Cardiac septum (tissue), 1 donor: ENCODE measurements around the gene SLC4A5. TPM values are rescaled to one million over a fixed set of nuclear protein-coding genes. Genes with fewer than 3 reads are reported as not detected.

ENCODE experiments used
- DNase-seq: peaks from one replicate; pipeline ENCODE4 v3.0.0-alpha.2; 2020; ENCODE audit warnings: low spot score
- intact Hi-C: fragments of 100-400 bp; cut with DNase I; formaldehyde crosslinking; loops from one replicate; pipeline ENCODE4 v1.14.0; 2022
- total RNA-seq: library from RNA; stranded (reverse); fragmentation: NEBNext Ultra II Directional; extraction: Animal tissue kit (Norgen Biotek cat#: 25700); gene quantifications from one replicate; pipeline ENCODE4 v1.2.1, GENCODE V29; 2021
- donor health status: DM: no; HTN: no; CAD: no.

SLC4A5 gene
- total RNA-seq, 1 donor from 2014 or later: 3.6 TPM

DNA sequence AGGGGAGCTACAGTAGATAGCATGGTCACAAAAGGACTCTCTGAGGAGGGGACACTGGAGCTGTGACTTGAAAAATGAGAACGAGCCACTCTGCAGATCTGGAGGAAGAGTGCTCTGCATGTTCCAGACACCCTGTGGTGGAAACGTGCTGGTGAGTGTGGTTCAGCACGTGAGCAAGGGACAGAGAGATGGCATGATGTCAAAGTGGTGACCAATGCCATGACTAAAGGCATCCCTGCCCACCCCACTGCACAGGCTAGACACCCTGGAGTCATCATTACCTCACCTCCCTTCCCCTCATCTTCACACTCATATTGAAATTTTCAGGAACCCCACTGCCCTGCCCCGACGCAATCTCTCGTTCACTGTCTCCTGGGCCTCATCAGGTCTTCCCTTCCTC, 56.5 kb downstream of the SLC4A5 start:
- DNase-seq: no peak
- intact Hi-C loops: no loop called here

DNA sequence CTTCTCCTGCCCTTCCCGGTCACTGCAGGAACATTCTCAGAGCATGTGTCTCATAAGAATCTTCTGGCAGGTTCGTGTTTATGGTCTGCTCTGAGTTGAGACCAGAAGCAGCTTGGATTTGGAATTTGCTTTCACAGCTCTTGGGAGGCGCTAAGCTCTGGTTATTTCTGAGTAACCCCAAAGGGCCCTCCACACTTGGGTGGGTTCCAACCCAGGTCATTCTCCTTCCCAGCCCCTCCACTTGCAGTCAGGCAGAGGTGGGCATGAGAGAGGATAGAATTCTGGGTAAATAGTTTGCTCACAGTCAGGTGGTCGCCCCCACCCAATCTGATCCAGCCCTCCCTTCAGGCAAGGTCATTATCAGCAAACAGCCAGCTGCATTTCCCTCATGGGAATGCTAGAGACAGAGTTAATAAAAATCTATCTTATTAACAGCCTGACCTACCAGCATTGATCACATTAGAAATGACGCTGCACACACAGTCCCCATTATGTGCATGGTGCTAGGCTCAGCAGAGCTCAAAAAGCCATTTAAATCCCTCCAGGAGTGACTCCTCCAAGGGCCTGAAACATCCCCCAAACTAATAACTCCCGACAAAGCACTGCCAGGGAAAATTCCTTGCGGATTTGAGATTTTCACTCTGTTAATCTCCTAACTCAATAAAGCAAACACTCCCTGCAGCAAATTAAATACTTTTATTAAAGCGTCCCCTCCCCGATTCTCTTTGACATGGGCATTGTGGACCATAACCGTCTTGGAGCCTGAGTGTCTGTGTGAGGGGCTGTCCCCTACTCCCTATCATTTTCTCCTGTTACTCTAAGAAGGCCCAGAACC, 61.9 kb downstream of the SLC4A5 start:
- DNase-seq: no peak
- intact Hi-C loops: no loop called here

DNA sequence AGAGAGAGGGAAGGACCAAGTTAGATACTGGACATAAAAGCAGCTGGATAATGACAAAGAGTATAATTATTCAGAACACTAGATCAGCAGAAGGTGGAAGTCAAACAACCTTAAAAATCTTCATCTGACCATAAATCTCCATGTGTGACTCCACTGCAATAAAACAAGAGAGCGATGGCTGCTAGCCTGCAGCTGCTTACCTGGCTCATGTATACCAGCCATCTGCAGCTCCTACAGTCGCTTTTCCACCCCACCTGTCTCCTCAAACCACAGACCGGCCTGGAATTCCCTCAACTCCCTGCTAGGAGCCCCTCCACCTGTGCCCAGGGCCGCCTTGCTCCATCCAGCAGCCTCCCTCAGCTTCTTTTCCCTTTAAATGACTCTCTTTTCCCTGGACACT, 64.5 kb downstream of the SLC4A5 start:
- DNase-seq: no peak
- intact Hi-C loops: no loop called here

DNA sequence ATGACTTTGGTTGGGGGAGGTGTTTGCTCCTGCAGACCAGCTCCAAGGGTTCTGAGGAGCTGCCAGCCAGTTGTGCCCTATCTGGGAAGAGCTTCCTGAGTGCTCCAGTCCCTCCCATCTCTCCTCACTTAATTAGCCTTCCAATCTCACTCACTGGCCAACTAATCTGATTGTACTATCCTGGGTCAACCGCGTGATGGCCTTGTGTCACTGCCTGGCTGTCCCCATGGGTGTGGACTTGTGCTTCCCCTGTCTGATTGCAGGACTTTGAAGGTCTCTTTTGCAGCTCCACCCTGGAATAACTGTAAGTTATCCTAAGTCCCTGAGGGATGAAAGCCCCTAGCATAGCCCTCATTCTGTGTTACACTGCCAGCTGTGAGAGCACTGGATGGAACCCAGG, 65.0 kb downstream of the SLC4A5 start:
- no peak for DNase-seq

DNA sequence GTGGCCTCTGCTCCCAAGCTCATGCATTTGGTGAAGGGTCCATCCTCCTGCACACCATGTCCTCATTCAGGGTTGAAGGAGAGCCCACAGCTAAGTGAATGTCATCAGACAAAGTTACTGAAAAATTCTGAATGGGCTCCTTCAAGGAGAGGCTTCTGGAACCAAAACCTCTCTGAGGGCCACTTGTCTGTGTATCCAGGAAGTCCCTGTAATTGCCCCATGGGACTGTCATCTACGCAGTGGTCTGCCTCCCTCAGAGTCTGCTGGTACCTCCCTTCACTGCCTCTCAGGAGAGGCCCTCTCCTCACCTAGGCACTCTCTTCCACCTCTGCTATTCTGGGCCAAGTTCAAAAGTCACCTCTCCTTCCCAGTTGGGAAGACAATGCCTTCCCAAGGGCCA, 68.0 kb downstream of the SLC4A5 start:
- DNase-seq: no peak
- intact Hi-C loops: no loop called here

More for the DNA sequence above, 65.0 kb downstream of the SLC4A5 start:
- intact Hi-C loops: no loop called here

DNA sequence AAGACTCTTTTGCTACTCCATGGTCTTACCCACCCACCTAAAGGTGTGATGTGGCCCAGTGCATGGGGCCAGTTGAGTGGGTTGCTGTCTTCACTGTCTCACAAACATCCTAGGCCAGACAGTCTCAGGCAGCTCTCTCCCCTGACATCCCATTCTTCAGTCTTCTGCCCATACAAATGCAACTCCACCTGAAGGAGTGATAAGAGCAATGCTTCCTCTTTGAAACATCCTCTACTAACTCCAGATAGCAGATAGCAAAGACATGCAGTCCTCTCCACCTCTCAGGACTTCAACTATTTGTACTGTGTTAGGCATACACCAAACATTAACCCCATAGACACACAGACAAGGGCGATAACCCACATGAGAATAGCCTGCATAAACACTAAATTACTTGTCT, 73.5 kb downstream of the SLC4A5 start:
- DNase-seq: no peak
- intact Hi-C loops: loop anchor here (10.0 kb wide), 2 partner anchors 125 to 445 kb away; partner anchors contain the start of genes BOLA3 and STAMBP

DNA sequence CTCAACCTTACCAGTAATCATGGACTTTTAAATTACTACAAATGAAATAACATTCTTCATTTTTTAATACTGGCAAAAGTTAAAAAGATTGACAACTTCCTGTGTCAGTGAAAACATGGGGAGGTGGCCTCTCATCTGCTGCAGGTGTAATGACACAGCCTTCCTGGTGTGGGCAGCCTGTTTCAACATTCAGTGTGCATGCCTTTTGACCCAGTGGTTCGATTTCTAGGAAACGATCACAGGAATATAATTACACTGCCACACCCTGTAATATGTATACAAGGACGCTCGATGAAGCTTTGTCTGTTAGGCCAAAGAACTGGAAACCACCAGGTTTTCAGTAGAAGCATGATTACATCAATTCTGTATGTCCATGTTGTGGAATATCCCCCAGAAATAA, 76.1 kb downstream of the SLC4A5 start:
- DNase-seq: no peak
- intact Hi-C loops: loop anchor here (10.0 kb wide), 2 partner anchors 122 to 442 kb away; partner anchors contain the start of genes BOLA3 and STAMBP

DNA sequence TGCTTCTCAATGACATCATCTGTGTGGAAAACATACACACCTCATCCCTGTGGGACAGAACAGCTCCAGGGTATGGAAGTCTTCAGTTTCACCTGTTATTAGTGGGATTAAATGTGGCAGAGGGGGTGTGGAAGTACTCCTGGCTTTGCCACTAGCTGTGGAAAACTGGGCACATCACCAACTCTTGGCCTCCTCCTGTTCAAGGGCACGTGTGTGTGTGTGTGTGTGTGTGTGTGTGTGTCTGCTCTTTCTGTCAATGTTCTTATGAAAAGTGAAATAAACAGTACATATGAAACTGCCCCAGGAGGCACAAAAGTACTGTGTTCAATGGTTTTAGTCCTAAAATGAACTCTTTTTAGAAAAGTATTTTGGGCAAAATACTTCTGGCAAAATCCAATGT, 78.9 kb downstream of the SLC4A5 start:
- DNase-seq: no peak
- intact Hi-C loops: loop anchor here (10.0 kb wide), 2 partner anchors 119 to 439 kb away; partner anchors contain the start of genes BOLA3 and STAMBP

DNA sequence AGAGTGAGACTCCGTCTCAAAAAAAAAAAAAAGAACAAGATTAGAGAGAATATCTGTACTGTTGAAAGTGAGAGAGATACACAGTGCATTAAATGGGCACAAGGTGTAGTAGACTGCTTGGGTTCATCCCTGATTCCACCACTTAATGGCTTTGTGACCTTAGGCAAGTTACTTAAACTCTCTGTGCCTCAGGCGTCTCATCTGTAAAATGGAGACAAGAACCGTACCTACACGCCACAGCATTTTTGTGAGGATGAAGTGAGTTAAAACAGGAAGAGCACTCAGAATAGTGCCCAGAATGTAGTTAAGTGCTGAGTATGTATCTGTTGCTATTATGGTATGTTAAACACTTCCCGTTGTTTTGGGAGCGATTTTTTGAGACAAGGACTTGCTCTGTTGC, 80.5 kb downstream of the SLC4A5 start:
- intact Hi-C loops: loop anchor here (10.0 kb wide), 2 partner anchors 118 to 438 kb away; partner anchors contain the start of genes BOLA3 and STAMBP
- no peak for DNase-seq

DNA sequence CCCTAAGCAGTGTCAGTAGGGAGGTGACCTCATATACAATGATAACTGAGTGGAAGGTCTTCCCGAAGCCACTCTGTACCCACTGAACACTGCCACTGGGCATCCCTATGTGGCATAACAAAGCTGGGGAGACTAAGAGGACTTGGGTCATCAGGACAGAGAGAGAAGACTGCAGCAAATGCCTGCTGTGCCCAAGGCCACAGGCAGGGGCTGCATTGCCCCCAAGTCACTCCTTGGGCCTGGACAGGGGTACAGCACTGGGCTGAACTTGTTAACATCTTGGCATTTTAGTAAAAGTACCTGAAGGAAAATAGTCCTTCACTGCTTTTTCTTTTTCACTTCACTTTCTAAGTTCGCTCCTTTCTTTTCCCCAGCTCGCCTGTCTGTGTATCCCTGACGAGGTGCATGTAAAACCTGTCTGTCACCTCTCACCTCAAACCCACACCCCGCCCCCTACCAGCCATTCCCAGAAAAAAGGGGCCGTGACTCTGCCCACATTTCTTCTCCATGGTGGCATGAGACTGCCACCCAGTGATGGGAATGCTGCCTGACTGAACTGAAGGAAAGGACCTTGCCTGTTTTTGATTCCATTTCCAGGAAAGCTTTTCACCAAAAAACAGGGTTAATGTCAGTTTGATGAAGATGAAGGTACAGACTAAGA, 81.9 kb downstream of the SLC4A5 start:
- DNase-seq: no peak

DNA sequence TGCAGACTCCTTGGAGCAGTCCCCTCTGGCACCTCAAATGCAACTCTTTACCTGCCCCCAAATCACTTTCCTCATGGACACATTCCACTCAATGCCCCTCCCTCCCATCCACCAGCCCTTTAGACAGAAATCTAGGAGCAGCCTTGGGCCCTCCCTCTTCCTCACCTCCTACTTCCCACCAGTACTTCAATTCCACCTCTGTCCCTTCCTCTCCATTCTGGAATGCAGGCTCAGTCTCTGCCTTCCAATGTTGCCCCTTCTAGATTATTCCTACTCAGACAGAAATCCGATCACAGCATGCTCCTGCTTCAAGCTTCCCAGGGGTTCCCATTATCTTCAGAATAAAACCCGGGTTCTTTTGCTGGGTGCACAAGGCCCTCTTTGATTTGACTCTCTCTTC, 82.7 kb downstream of the SLC4A5 start:
- intact Hi-C loops: loop anchor here (10.0 kb wide), 2 partner anchors 116 to 436 kb away; partner anchors contain the start of genes BOLA3 and STAMBP
- no peak for DNase-seq

More for the DNA sequence above, 81.9 kb downstream of the SLC4A5 start:
- intact Hi-C loops: loop anchor here (10.0 kb wide), 2 partner anchors 117 to 437 kb away; partner anchors contain the start of genes BOLA3 and STAMBP

DNA sequence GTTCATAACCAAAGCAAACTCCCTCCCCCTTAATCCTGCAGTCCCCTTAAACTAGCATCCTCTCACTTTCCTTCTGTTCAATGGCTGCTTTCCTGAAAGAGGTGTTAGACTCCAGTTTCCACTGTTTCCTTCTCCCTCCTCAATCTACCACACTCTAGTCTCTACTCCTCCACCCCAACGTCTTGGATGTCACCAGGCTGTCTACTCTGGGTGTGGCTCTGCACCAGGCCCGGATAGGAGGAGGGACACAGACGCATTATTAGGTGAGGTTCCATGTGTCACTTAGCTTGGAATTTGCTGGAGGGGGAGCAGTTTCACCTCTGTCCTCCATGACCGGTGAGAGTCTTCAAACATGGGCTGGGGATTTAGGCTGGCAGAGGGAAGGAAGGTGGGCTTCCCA, 83.5 kb downstream of the SLC4A5 start:
- DNase-seq: peak; percentile 61
- intact Hi-C loops: loop anchor here (10.0 kb wide), 2 partner anchors 115 to 435 kb away; partner anchors contain the start of genes BOLA3 and STAMBP

DNA sequence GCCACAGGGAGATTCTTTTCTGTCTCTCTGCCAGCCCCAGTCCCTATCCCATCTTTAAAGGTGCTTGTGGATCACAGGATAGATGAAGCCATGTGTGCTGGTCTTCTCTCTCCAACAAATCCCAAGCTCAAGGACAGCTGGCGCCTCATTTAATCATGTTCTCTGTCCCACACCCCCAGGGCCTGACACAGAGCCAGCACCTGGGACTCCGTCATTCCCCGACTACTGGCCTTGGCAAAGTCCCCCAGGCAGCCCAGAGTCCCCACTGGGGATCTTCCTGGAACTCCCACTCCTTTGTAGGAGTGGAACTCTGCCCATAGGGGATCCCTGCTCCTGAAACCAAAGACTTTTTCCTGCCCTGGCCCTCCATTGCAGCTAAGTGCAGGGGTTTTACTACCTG, 84.0 kb downstream of the SLC4A5 start:
- intact Hi-C loops: no loop called here
- DNase-seq: peak; percentile 69

DNA sequence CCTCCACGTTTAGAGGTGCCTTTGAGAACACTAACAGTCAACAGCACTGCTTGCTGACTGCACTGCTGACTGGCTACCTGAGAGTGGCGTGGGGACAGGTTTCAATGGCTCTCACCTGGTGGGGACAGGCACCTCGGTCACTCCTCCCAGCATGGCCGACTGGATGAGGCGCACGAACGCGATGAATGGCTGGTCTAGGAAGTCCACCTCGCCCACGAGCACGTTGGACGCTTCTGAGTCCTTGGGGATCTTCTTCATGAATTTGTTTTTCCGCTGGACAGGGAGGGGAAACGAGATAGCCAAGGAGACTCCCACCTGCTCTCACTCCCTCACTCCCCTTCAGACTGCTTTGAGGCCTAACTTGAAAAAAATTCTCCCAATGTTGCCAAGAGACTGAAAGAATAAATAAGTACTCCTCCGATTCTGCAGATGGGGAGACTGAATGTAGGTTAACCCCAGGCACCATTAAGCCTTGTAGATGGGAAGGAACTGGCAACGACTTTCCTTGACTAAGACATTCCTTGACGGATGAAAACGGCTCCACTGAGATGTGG, 87.5 kb downstream of the SLC4A5 start:
- DNase-seq: no peak
- intact Hi-C loops: no loop called here

DNA sequence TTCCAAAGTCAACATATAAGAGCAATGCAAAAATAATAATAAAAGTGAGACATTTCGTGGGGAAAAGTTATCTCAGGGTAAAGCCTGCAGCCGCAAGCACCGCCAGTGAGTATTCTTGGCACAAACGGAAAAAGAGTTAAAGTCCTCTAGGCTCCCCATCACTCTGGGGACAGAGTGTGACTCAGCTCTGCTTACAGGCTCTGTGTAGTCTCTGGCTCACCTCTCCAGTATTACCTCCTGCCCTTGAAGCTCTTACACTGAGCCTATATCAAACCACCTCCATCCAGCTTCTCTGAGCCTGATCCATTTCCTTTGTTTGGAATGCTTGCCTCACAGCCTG, 89.3 kb downstream of the SLC4A5 start:
- intact Hi-C loops: loop anchor here (5.0 kb wide), 1 partner anchor 78 kb away; no protein-coding TSS in a partner anchor
- DNase-seq: no peak

DNA sequence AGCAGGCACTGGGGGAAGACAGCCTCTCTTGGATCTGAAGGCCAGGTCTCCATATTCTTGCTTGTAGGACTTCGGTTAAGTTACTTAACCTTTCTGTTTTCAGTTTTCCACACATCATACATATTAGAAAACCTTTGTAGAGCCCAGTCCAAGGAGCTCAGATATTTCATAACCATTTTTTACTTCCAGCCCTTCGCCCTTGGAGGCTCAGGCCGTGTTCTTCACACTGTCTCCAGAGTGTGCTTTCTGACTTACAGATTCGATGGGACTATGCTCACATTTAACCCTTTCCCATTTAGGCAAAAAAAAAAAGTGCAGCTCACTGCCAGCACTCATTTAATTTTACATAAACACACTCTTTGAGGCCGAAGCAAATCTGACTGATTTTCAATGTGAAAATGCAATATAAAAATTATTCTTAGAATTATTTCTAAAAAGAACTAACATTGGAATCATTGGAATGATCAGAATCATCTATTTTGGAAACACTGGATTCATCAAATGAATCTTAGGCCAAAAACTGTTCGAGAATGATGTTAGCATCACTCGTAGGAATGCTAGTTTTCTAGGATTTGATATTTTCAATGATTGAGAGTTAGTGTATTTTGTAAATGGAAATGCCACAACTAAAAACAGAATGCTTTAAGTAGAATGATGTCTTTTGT, 89.8 kb downstream of the SLC4A5 start:
- intact Hi-C loops: loop anchor here (5.0 kb wide), 1 partner anchor 79 kb away; no protein-coding TSS in a partner anchor
- no peak for DNase-seq

DNA sequence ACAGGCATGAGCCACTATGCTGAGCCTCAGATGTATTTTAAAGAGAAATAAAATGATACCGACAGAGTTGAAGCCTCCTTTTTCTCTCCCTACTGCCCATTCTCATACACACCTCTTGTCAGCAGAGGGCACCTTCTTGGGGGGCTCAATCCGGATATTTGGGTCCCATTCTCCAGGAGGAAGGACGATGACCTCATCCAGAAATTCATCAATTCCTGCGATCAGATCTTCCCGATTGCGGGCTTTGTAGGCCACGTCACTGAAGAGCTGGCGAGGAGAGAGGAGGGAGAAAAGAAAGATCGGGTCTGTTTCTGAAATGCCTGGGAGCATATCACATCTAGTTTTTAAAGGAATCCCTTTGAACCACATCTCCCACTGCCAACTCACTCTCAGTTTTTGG, 90.4 kb downstream of the SLC4A5 start:
- intact Hi-C loops: loop anchor here (5.0 kb wide), 1 partner anchor 79 kb away; no protein-coding TSS in a partner anchor
- DNase-seq: no peak

DNA sequence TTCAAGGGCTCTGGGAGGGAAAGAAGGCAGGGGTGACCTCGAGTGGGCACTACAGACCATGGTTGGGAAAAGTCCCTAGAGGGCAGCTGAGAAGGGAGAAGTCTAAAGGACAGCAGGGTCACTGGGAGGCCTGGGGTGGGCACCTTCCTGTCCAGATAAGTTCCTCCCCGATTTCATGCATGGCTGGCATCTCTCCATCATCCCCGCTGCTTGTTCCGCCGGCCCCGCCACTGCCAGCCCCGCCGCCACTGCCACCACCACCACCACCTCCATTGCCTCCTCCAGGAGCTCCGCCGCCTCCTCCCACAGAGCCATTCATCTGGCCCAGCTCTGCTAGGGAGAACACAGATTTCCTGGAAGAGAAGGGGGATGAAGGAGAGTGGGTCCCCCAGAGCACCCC, 91.2 kb downstream of the SLC4A5 start:
- intact Hi-C loops: loop anchor here (5.0 kb wide), 1 partner anchor 80 kb away; no protein-coding TSS in a partner anchor
- no peak for DNase-seq

DNA sequence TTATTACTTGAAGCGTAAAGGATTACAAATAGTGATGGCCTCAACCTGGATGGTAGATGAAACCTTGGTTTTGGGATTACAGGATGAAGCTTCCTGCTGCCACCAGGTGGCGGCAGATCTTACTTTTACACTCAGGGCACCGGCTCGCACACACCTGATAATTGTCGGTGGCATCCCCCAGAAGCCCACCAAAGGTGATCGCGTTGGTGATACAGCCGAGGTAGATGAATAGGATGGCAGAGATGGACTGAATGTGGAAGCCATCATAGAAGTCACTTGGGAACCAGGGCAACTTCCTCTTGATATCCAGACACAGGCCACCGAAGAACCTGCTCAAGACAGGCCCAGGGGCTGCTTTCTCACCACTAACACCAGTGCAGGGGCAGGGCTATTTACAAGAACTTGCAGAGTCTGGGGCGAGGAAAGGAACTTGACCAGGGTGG, 93.0 kb downstream of the SLC4A5 start:
- intact Hi-C loops: loop anchor here (5.0 kb wide), 1 partner anchor 82 kb away; no protein-coding TSS in a partner anchor
- DNase-seq: no peak
